GM19372 (cell line): ENCODE measurements around the gene PPME1.

Source experiments
- ATAC-seq: cut with Tn5 transposase; IDR thresholded peaks from one replicate; pipeline ENCODE4 v1.9.1; 2021; ENCODE audit warnings: mild to moderate bottlenecking, low read depth, moderate library complexity; ENCODE audit not compliant: unreplicated experiment

PPME1 gene

GRCh38 chr11:74157169-74157568 lies 13.9 kb upstream of the PPME1 start:
- ATAC-seq = no peak

GRCh38 chr11:74159642-74160041 lies 11.4 kb upstream of the PPME1 start:
- ATAC-seq = no peak

- no peak for ATAC-seq
Measured at GRCh38 chr11:74162681-74163467, 8.2 kb upstream of the PPME1 start.

GRCh38 chr11:74168838-74169237 lies 2.3 kb upstream of the PPME1 start:
- no peak for ATAC-seq

- no peak for ATAC-seq
Measured at GRCh38 chr11:74169738-74170458, 1.2 kb upstream of the PPME1 start.

- no peak for ATAC-seq
Measured at GRCh38 chr11:74171630-74171968, 510 bp downstream of the PPME1 start.

GRCh38 chr11:74171997-74172396 lies 908 bp downstream of the PPME1 start:
- no peak for ATAC-seq

- ATAC-seq = no peak
Measured at GRCh38 chr11:74175920-74176319, 4.8 kb downstream of the PPME1 start.

- ATAC-seq = no peak
Measured at GRCh38 chr11:74179234-74180052, 8.4 kb downstream of the PPME1 start.

- ATAC-seq = no peak
Measured at GRCh38 chr11:74182635-74183034, 11.5 kb downstream of the PPME1 start.

GRCh38 chr11:74185285-74185684 lies 14.2 kb downstream of the PPME1 start:
- ATAC-seq = no peak

- no peak for ATAC-seq
Measured at GRCh38 chr11:74185695-74186094, 14.6 kb downstream of the PPME1 start.

GRCh38 chr11:74195828-74196227 lies 24.7 kb downstream of the PPME1 start:
- no peak for ATAC-seq

- ATAC-seq = no peak
Measured at GRCh38 chr11:74196781-74197486, 25.8 kb downstream of the PPME1 start.

GRCh38 chr11:74203966-74204365 lies 32.9 kb downstream of the PPME1 start:
- ATAC-seq = no peak

GRCh38 chr11:74204701-74205100 lies 33.6 kb downstream of the PPME1 start:
- no peak for ATAC-seq

GRCh38 chr11:74205181-74205580 lies 34.1 kb downstream of the PPME1 start:
- ATAC-seq = no peak

- no peak for ATAC-seq
Measured at GRCh38 chr11:74206746-74207145, 35.7 kb downstream of the PPME1 start.

GRCh38 chr11:74208507-74208906 lies 37.4 kb downstream of the PPME1 start:
- ATAC-seq = no peak

GRCh38 chr11:74212533-74212932 lies 41.4 kb downstream of the PPME1 start:
- no peak for ATAC-seq

- ATAC-seq = no peak
Measured at GRCh38 chr11:74220376-74220775, 49.3 kb downstream of the PPME1 start.
